ENCODE measurements around the gene CYB561D1.

GRCh38 chr1:109487261-109487660 lies 6.6 kb upstream of the CYB561D1 start:
- TF ChIP-seq CTCF (conservative IDR thresholded peaks at IDR 0.05; ENCODE audit: low read length) (no peak), EZH2phosphoT487 (IDR thresholded peaks at IDR 0.05; ENCODE audit: borderline replicate concordance) (no peak)

All from Loucy (cell line).